DMS153 treated with DMSO at 0.1 percent for 48 hours (cell line): Measurements from ENCODE around the gene PTCHD1.

Experiments used
- DNase-seq: peaks from one replicate; lab custom pipeline; 2025; ENCODE audit not compliant: unreplicated experiment; lab: John Stamatoyannopoulos, UW

The PTCHD1 gene

GRCh38 chrX:23394421-23394820 is 59.8 kb downstream of the PTCHD1 start:
- DNase-seq, result no peak

DNA sequence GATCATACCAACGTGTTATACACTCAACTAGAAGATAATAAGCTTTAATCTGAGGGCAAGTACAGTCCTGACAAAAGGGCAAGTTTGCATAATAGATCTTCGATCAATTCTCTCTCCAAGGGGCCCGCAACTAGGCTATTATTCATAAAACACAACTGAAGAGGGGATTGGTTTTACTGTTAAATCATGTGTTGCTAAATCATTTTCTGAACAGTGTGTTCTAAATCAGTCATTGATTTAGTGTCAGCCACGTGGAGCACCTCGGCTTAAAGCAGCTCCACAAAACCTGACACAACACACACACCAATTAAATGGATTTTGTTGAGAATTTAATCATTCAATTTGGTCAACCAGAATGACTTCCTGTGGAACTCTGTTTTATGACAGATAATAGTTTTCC is 61.6 kb downstream of the PTCHD1 start:
- no peak for DNase-seq

DNA sequence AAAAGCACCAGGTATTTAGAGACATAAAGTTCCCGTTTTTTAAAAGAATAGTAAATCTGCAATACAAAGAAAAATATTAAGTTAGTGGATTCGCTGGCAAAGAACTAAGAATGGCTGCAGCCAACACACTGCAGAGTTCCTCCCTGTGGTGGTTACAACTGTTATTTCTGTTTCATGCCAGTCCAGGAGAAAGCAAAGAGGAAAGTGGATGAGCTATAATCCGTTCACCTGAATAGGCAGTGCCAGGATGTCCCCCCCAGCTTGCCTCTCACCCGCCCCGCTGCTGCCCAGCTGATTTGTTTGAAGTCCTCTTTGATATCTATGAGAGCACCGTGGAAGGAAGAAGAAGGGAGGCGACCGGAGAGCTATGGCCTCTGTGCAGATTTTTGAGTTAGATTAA is 63.9 kb downstream of the PTCHD1 start:
- DNase-seq, result no peak

DNA sequence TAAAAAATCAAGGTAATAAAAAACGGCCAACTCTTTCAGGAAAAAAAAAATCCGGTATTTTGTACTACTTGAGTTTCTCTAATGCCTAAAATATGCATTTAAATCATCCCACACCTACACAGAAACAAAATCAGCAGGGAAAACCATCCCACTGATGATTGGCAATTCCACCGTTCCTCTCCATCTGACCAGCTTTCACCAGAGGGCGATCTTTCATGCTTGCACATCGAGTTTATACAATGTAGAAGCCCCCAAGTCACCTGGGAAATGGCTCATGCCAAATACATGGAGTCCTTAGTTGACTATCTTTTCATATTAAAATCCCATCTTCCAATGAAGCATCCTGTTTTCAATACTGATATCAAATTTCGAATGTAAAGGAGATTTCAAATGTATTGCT is 69.2 kb downstream of the PTCHD1 start:
- no peak for DNase-seq

- DNase-seq, result no peak
These were observed 88.3 kb downstream of the PTCHD1 start for GRCh38 chrX:23422912-23423311.

- no peak for DNase-seq
These were observed 99.8 kb downstream of the PTCHD1 start for GRCh38 chrX:23434356-23434884.

DNA sequence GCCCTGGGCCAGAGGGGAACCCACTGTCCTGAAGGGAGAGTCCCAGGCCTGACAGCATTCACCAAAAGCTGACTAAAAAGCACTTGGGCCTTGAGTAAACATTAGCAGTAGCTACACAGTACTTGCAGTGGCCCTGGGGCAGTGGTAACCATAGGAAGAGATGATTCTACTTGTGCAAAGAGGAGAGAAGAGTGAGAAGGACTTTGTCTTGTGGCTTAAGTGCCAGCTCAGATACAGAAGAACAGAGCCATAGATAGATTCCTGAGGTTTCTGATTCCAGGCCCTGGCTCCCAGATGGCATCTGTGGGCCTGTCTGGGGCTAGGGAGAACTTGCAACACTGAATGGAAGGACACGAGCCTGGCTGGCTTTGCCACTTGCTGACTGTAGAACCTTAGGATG is 100.5 kb downstream of the PTCHD1 start:
- no peak for DNase-seq

DNA sequence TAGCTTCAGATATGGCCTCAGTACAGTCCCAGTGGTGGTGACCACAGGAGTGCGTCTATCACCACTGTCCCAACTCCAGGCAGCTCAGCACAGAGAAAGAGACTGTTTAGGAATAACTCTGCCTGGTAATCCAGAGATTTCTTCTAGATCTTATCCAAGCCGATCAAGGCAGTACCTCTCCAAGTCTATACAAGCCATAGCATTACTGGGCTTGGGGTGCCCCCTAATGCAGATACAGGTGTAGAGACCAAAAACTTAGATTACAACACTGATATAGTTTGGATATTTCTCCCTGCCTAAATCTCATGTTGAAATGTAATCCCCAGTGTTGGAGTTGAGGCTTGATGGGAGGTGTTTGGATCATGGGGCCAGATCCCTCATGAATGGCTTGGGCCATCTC is 100.9 kb downstream of the PTCHD1 start:
- no peak for DNase-seq

DNA sequence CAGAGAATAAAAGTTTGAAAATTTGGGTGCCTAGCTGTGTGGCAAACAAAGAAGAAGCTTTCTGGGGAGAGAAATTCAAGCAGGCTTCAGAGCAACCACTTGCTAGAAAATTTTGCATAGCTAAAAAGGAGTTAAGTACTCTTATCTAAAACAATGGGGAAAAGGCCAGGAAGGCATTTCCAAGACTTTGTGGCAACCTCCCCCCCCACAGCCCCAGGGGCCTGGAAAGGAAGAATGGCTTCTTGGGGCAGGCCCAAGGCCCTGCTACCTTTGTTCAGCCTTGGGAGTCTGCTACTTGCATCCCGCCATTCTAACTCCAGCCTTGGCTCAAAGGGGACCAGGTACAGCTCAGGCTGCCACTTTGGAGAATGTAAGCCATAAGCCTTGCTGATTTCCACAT is 102.2 kb downstream of the PTCHD1 start:
- DNase-seq, result no peak

DNA sequence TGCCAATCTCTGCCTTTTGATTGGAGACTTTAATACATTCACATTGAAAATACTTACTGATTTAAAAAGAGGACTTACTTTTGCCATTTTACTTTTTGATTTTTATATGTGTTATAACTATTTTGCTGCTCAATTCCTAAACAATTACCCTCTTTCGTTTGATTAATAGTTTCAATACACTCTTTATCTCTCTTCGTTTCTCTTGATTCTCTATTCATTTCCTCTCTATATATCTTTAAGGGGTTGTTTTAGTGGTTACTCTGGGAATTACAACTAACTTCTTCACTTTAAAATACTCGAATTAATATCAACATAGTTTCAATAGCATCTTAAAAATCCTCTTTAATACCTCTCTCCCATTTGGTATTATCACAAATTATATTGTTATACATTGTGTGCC is 116.6 kb downstream of the PTCHD1 start:
- no peak for DNase-seq
